Activated naive CD4-positive, alpha-beta T cell treated with anti-CD3 and anti-CD28 coated beads, Interleukin-2, amount 50 U/mL, for 24 hours (primary cell): Measurements from ENCODE around the gene ITGB4.

Experiments used
- H3K27ac Mint-ChIP-seq: one replicate; pipeline ENCODE4 v1.8.0; 2021; ENCODE audit warnings: mild to moderate bottlenecking, mixed read lengths
- H3K27me3 Mint-ChIP-seq: one replicate; pipeline ENCODE4 v1.8.0; 2021; ENCODE audit warnings: mixed read lengths
- H3K36me3 Mint-ChIP-seq: one replicate; pipeline ENCODE4 v1.8.0; 2021; ENCODE audit warnings: mixed read lengths
- H3K4me1 Mint-ChIP-seq: one replicate; pipeline ENCODE4 v1.8.0; 2021; ENCODE audit warnings: mixed read lengths
- H3K4me3 Mint-ChIP-seq: one replicate; pipeline ENCODE4 v1.8.0; 2021; ENCODE audit warnings: mild to moderate bottlenecking, mixed read lengths
- H3K9me3 Mint-ChIP-seq: one replicate; pipeline ENCODE4 v1.8.0; 2021; ENCODE audit warnings: mixed read lengths

The ITGB4 gene

GRCh38 chr17:75693500-75694481, 27.5 kb upstream of the ITGB4 start:
- Mint-ChIP-seq H3K4me1 (peaks cover 30% of the 10 kb centered on the region), H3K27ac (no peak overlapping the region), H3K9me3 (no peaks in the 10 kb centered on the region), H3K27me3 (no peaks in the 10 kb centered on the region), H3K4me3 (no peak overlapping the region), H3K36me3 (peaks cover 3% of the 10 kb centered on the region)

GRCh38 chr17:75694536-75694935, 26.7 kb upstream of the ITGB4 start:
- Mint-ChIP-seq H3K27ac (no peak overlapping the region), H3K9me3 (no peaks in the 10 kb centered on the region), H3K4me1 (peaks cover 23% of the 10 kb centered on the region), H3K36me3 (peaks cover 5% of the 10 kb centered on the region), H3K27me3 (no peaks in the 10 kb centered on the region), H3K4me3 (no peak overlapping the region)

- Mint-ChIP-seq H3K27me3 (no peaks in the 10 kb centered on the region), H3K4me3 (no peak overlapping the region), H3K9me3 (no peaks in the 10 kb centered on the region), H3K36me3 (peaks cover 6% of the 10 kb centered on the region), H3K4me1 (peaks cover 17% of the 10 kb centered on the region), H3K27ac (no peak overlapping the region)
Observed at GRCh38 chr17:75695141-75695829, 26.0 kb upstream of the ITGB4 start.

- H3K36me3 Mint-ChIP-seq: peaks cover 6% of the 10 kb centered on the region
- H3K4me1 Mint-ChIP-seq: peaks cover 13% of the 10 kb centered on the region
- H3K4me3 Mint-ChIP-seq: no peak overlapping the region
- H3K9me3 Mint-ChIP-seq: no peaks in the 10 kb centered on the region
- no peaks in the 10 kb centered on the region for H3K27me3 Mint-ChIP-seq
- no peak overlapping the region for H3K27ac Mint-ChIP-seq
Observed at GRCh38 chr17:75695830-75696271, 25.4 kb upstream of the ITGB4 start.

- Mint-ChIP-seq H3K27me3 (no peaks in the 10 kb centered on the region), H3K4me1 (no peaks in the 10 kb centered on the region), H3K4me3 (no peak overlapping the region), H3K27ac (no peak overlapping the region), H3K36me3 (peaks cover 10% of the 10 kb centered on the region), H3K9me3 (no peaks in the 10 kb centered on the region)
Observed at GRCh38 chr17:75697651-75698291, 23.5 kb upstream of the ITGB4 start.

GRCh38 chr17:75698659-75699058, 22.6 kb upstream of the ITGB4 start:
- no peaks in the 10 kb centered on the region for H3K4me1 Mint-ChIP-seq
- H3K27me3 Mint-ChIP-seq: no peaks in the 10 kb centered on the region
- H3K27ac Mint-ChIP-seq: no peak overlapping the region
- no peak overlapping the region for H3K4me3 Mint-ChIP-seq
- no peaks in the 10 kb centered on the region for H3K9me3 Mint-ChIP-seq
- H3K36me3 Mint-ChIP-seq: peaks cover 10% of the 10 kb centered on the region

- peaks cover 14% of the 10 kb centered on the region for H3K36me3 Mint-ChIP-seq
- H3K27ac Mint-ChIP-seq: no peak overlapping the region
- no peaks in the 10 kb centered on the region for H3K4me1 Mint-ChIP-seq
- no peaks in the 10 kb centered on the region for H3K9me3 Mint-ChIP-seq
- H3K27me3 Mint-ChIP-seq: no peaks in the 10 kb centered on the region
- no peak overlapping the region for H3K4me3 Mint-ChIP-seq
Observed at GRCh38 chr17:75701288-75701687, 20.0 kb upstream of the ITGB4 start.

- H3K4me1 Mint-ChIP-seq: no peaks in the 10 kb centered on the region
- H3K4me3 Mint-ChIP-seq: no peak overlapping the region
- H3K27ac Mint-ChIP-seq: no peak overlapping the region
- H3K36me3 Mint-ChIP-seq: peaks cover 19% of the 10 kb centered on the region
- H3K27me3 Mint-ChIP-seq: no peaks in the 10 kb centered on the region
- no peaks in the 10 kb centered on the region for H3K9me3 Mint-ChIP-seq
Observed at GRCh38 chr17:75703191-75703590, 18.1 kb upstream of the ITGB4 start.

- H3K4me3 Mint-ChIP-seq: no peak overlapping the region
- H3K9me3 Mint-ChIP-seq: no peaks in the 10 kb centered on the region
- H3K27me3 Mint-ChIP-seq: no peaks in the 10 kb centered on the region
- no peak overlapping the region for H3K27ac Mint-ChIP-seq
- H3K36me3 Mint-ChIP-seq: peaks cover 21% of the 10 kb centered on the region
- no peaks in the 10 kb centered on the region for H3K4me1 Mint-ChIP-seq
Observed at GRCh38 chr17:75703591-75703990, 17.7 kb upstream of the ITGB4 start.

GRCh38 chr17:75704963-75705875, 16.0 kb upstream of the ITGB4 start:
- Mint-ChIP-seq H3K27me3 (no peaks in the 10 kb centered on the region), H3K36me3 (peaks cover 18% of the 10 kb centered on the region)

GRCh38 chr17:75706042-75706728, 15.1 kb upstream of the ITGB4 start:
- Mint-ChIP-seq H3K9me3 (no peaks in the 10 kb centered on the region), H3K36me3 (peaks cover 18% of the 10 kb centered on the region), H3K4me1 (no peaks in the 10 kb centered on the region), H3K27ac (no peak overlapping the region), H3K4me3 (no peak overlapping the region), H3K27me3 (no peaks in the 10 kb centered on the region)

More at GRCh38 chr17:75704963-75705875, 16.0 kb upstream of the ITGB4 start:
- Mint-ChIP-seq H3K9me3 (no peaks in the 10 kb centered on the region), H3K4me1 (no peaks in the 10 kb centered on the region), H3K27ac (no peak overlapping the region), H3K4me3 (no peak overlapping the region)

- Mint-ChIP-seq H3K27ac (peak overlapping the region; percentile 59), H3K9me3 (no peaks in the 10 kb centered on the region), H3K4me3 (no peak overlapping the region), H3K27me3 (no peaks in the 10 kb centered on the region), H3K4me1 (no peaks in the 10 kb centered on the region), H3K36me3 (peaks cover 14% of the 10 kb centered on the region)
Observed at GRCh38 chr17:75707079-75707571, 14.1 kb upstream of the ITGB4 start.

- no peak overlapping the region for H3K27ac Mint-ChIP-seq
Observed at GRCh38 chr17:75712446-75712845, 8.8 kb upstream of the ITGB4 start.

GRCh38 chr17:75719732-75720131, 1.5 kb upstream of the ITGB4 start:
- H3K4me1 Mint-ChIP-seq: peaks cover 9% of the 10 kb centered on the region
- peak overlapping the region; percentile 23 for H3K27ac Mint-ChIP-seq
- H3K4me3 Mint-ChIP-seq: peak overlapping the region; percentile 54
- no peaks in the 10 kb centered on the region for H3K9me3 Mint-ChIP-seq
- peaks cover 1% of the 10 kb centered on the region for H3K27me3 Mint-ChIP-seq
- H3K36me3 Mint-ChIP-seq: no peaks in the 10 kb centered on the region

More at GRCh38 chr17:75712446-75712845, 8.8 kb upstream of the ITGB4 start:
- no peaks in the 10 kb centered on the region for H3K4me1 Mint-ChIP-seq
- no peaks in the 10 kb centered on the region for H3K9me3 Mint-ChIP-seq
- no peak overlapping the region for H3K4me3 Mint-ChIP-seq
- H3K36me3 Mint-ChIP-seq: peaks cover 5% of the 10 kb centered on the region
- peaks cover 3% of the 10 kb centered on the region for H3K27me3 Mint-ChIP-seq
